HG02852 (cell line): Measurements from ENCODE around the gene GPC3.

Experiments
- ATAC-seq: cut with Tn5 transposase; IDR thresholded peaks from one replicate; pipeline ENCODE4 v1.9.1; 2021; ENCODE audit warnings: mild to moderate bottlenecking, moderate library complexity; ENCODE audit not compliant: unreplicated experiment

The GPC3 gene

GRCh38 chrX:133971586-133971985 lies 13.8 kb downstream of the GPC3 start:
- ATAC-seq: no peak

GRCh38 chrX:133970076-133970475 lies 15.3 kb downstream of the GPC3 start:
- no peak for ATAC-seq

GRCh38 chrX:133969191-133969590 lies 16.2 kb downstream of the GPC3 start:
- ATAC-seq: no peak

- no peak for ATAC-seq
Observed at GRCh38 chrX:133968109-133968508, 17.3 kb downstream of the GPC3 start.

- no peak for ATAC-seq
Observed at GRCh38 chrX:133966199-133966598, 19.2 kb downstream of the GPC3 start.

GRCh38 chrX:133965321-133965720 lies 20.1 kb downstream of the GPC3 start:
- ATAC-seq: no peak

- no peak for ATAC-seq
Observed at GRCh38 chrX:133961046-133961445, 24.3 kb downstream of the GPC3 start.

GRCh38 chrX:133959972-133960371 lies 25.4 kb downstream of the GPC3 start:
- ATAC-seq: no peak

- ATAC-seq: no peak
Observed at GRCh38 chrX:133958997-133959688, 26.3 kb downstream of the GPC3 start.

GRCh38 chrX:133956570-133957340 lies 28.6 kb downstream of the GPC3 start:
- ATAC-seq: no peak

GRCh38 chrX:133953785-133954355 lies 31.5 kb downstream of the GPC3 start:
- ATAC-seq: no peak

GRCh38 chrX:133953078-133953477 lies 32.3 kb downstream of the GPC3 start:
- no peak for ATAC-seq

- no peak for ATAC-seq
Observed at GRCh38 chrX:133951098-133951497, 34.3 kb downstream of the GPC3 start.

GRCh38 chrX:133950214-133950613 lies 35.2 kb downstream of the GPC3 start:
- ATAC-seq: no peak

GRCh38 chrX:133948895-133949294 lies 36.5 kb downstream of the GPC3 start:
- no peak for ATAC-seq

GRCh38 chrX:133947996-133948395 lies 37.4 kb downstream of the GPC3 start:
- ATAC-seq: no peak

GRCh38 chrX:133947022-133947421 lies 38.4 kb downstream of the GPC3 start:
- ATAC-seq: no peak

GRCh38 chrX:133943507-133943906 lies 41.9 kb downstream of the GPC3 start:
- no peak for ATAC-seq

GRCh38 chrX:133939655-133940302 lies 45.6 kb downstream of the GPC3 start:
- ATAC-seq: no peak

- no peak for ATAC-seq
Observed at GRCh38 chrX:133938530-133938929, 46.9 kb downstream of the GPC3 start.

- ATAC-seq: no peak
Observed at GRCh38 chrX:133937022-133937421, 48.4 kb downstream of the GPC3 start.

- no peak for ATAC-seq
Observed at GRCh38 chrX:133935076-133935475, 50.3 kb downstream of the GPC3 start.
